Heart right ventricle (tissue), 16 donors: Measurements from ENCODE around the gene RHEB. TPM values are rescaled to one million over a fixed set of nuclear protein-coding genes. Genes with fewer than 3 reads are reported as not detected.
"Not testable (repeated sequence)": the region's sequence is repeated elsewhere in the genome, so short reads cannot be mapped to it uniquely, and the experiment has no call there.

Experiments
- ATAC-seq, 8 donors: fragments of 200-7000 bp; cut with Tn5 transposase; one replicate each; pipeline ENCODE4 v1.9.1; 2020; ENCODE audit warnings: mild to moderate bottlenecking in 8 of 8, moderate library complexity in 8 of 8, moderate number of reproducible peaks in 1 of 8
- DNase-seq, 2 donors: peaks; one replicate each; pipeline ENCODE4 v3.0.0-alpha.2; 2020
- H3K27ac ChIP-seq, 10 donors: fragments of 200-600 bp; sonication (generic) in 2 of 10; one replicate each; pipeline versions ENCODE4 v1.5.0 to v1.8.0; 2020 to 2022; ENCODE audit warnings: mild to moderate bottlenecking in 3 of 10
- H3K27me3 ChIP-seq, 7 donors: fragments of 200-600 bp; one replicate each; pipeline ENCODE4 v1.8.0; 2021 to 2022; ENCODE audit warnings: mild to moderate bottlenecking in 2 of 7
- H3K36me3 ChIP-seq, 9 donors: fragments of 200-600 bp; sonication (generic) in 1 of 9; one replicate each; pipeline versions ENCODE4 v1.5.0 to v1.8.0; 2020 to 2022; ENCODE audit warnings: mild to moderate bottlenecking in 2 of 9
- H3K4me1 ChIP-seq, 9 donors: fragments of 200-600 bp; sonication (generic) in 1 of 9; one replicate each; pipeline versions ENCODE4 v1.5.0 to v1.8.0; 2020 to 2022; ENCODE audit warnings: mild to moderate bottlenecking in 4 of 9
- H3K4me3 ChIP-seq, 10 donors: fragments of 200-600 bp; sonication (generic) in 2 of 10; one replicate each; pipeline versions ENCODE4 v1.5.0 to v1.8.0; 2020 to 2022; ENCODE audit warnings: mild to moderate bottlenecking in 7 of 10, moderate library complexity in 2 of 10
- H3K9me3 ChIP-seq, 11 donors: fragments of 200-600 bp in 10 of 11; sonication (generic) in 2 of 11; one replicate each; pipeline versions ENCODE4 v1.5.0 to v1.8.0; 2013 to 2022; ENCODE audit warnings: mild to moderate bottlenecking in 2 of 11, control low read depth in 1 of 11, moderate library complexity in 1 of 11
- WGBS, 2 donors: extraction: QIAGEN DNeasy Blood & Tissue Kit; methylation state at CpG; one replicate each; pipeline ENCODE4 v1.1.7; 2013; ENCODE audit warnings: inconsistent platforms in 1 of 2; 5-methylcytosine and 5-hydroxymethylcytosine counted together
- intact Hi-C, 10 donors: fragments of 100-400 bp; cut with DNase I; formaldehyde crosslinking; loops; one replicate each; pipeline versions ENCODE4 v1.11.1 to v1.14.2; 2022
- polyA plus RNA-seq, 2 donors: library from polyadenylated mRNA; stranded (reverse); fragments of 200-250 nt; gene quantifications; one replicate each; pipeline ENCODE4 v1.2.3, GENCODE V29; 2013
- total RNA-seq, 10 donors: library from RNA; stranded (reverse); fragmentation: NEBNext Ultra II Directional in 3 of 10; extraction: Animal tissue kit (Norgen Biotek cat#: 25700) in 3 of 10; gene quantifications; one replicate each; pipeline versions ENCODE4 v1.2.1 to v1.2.4, GENCODE V29; 2021 to 2023
- TF ChIP-seq, protein P1 (sequence below), 9 donors: fragments of 200-600 bp; sonication (generic) in 2 of 9; IDR thresholded peaks; one replicate each; pipeline versions ENCODE4 v1.5.0 to v1.8.0; 2021 to 2022; ENCODE audit warnings: antibody characterized with exemption in 9 of 9, mild to moderate bottlenecking in 5 of 9, moderate library complexity in 1 of 9
- donor health status: Arrhythmogenic right ventricular cardiomyopathy.
- donor health status: ischemic (EF 13 %, LVEDD 7.1; RV severe dilation, severe dysfunction).
- donor health status: healthy with polysubstance abuse.
- donor health status: DM: no; HTN: yes; CAD: no.
- donor health status: DM: no; HTN: no; CAD: no.
- donor health status: ischemic (EF 25% LVEDD 6.9; RV normal size, moderate dysfunction).
- donor health status: ischemic (EF 25% LVEDD 5.7; RV mildly dilated, moderate dysfunction).
- donor health status: healthy.
- donor health status: DM: yes; HTN: yes; CAD: no.
- donor health status: Ischemic cardiomyopathy.
- donor health status: ischemic (EF 35%, LVEDD 5.7; RV mildly dilated, moderate dysfunction).
- donor health status: nonischemic (EF 11% LVEDD 7.7; RV severe dilation, severe dysfunction).
- donor health status: DM: yes; HTN: yes; CAD: no.
- donor health status: PGD.
- donor health status: ischemic (EF 29% LVEDD 5.4; RV normal size, mild dysfunction).
- donor health status: nonischemic (EF 23%, LVEDD 6.1; RV moderate dilation, normal function).

Gene RHEB
- total and polyA plus RNA-seq, 12 donors = 56.0 to 174 (median 104) TPM

DNA sequence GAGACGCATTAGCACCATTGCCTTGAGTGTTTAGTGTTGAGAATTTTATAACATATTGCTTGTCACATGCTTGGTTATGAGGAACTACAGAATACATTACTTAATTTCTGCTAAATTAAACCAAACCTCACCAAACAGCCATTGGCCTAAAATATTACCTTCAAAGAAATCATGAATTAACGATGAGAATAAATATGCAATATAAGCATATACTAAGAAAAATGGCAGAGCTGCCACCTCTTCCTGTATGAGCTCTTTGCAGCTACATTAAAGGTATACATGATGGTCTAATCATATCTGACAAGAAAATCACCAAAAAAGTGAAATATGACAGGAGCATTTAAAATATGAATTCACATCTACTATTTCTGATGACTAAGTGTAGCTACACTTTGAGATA, 5.2 kb upstream of the RHEB start:
- Histone ChIP-seq H3K9me3 (peaks cover 0 to 7% (median 2%) of the 10 kb centered on the region in 11 donors), H3K4me3 (no peak overlapping the region), H3K36me3 (no peaks in the 10 kb centered on the region), H3K4me1 (peaks cover 0 to 10% (median 8%) of the 10 kb centered on the region in 9 donors), H3K27ac (no peak overlapping the region), H3K27me3 (no peaks in the 10 kb centered on the region)
- ATAC-seq = no peak
- WGBS, 2 donors = 90 to 99% methylated on average over 2 of the region's 2 CpGs
- TF ChIP-seq, protein P1, sequence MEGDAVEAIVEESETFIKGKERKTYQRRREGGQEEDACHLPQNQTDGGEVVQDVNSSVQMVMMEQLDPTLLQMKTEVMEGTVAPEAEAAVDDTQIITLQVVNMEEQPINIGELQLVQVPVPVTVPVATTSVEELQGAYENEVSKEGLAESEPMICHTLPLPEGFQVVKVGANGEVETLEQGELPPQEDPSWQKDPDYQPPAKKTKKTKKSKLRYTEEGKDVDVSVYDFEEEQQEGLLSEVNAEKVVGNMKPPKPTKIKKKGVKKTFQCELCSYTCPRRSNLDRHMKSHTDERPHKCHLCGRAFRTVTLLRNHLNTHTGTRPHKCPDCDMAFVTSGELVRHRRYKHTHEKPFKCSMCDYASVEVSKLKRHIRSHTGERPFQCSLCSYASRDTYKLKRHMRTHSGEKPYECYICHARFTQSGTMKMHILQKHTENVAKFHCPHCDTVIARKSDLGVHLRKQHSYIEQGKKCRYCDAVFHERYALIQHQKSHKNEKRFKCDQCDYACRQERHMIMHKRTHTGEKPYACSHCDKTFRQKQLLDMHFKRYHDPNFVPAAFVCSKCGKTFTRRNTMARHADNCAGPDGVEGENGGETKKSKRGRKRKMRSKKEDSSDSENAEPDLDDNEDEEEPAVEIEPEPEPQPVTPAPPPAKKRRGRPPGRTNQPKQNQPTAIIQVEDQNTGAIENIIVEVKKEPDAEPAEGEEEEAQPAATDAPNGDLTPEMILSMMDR (IDR thresholded peaks at IDR 0.05) = no peak
- intact Hi-C loops = loop anchor here in 2 of 10 donors (5.0 kb wide), 1 partner anchor 102 kb away; no protein-coding TSS in a partner anchor
- DNase-seq = no peak

DNA sequence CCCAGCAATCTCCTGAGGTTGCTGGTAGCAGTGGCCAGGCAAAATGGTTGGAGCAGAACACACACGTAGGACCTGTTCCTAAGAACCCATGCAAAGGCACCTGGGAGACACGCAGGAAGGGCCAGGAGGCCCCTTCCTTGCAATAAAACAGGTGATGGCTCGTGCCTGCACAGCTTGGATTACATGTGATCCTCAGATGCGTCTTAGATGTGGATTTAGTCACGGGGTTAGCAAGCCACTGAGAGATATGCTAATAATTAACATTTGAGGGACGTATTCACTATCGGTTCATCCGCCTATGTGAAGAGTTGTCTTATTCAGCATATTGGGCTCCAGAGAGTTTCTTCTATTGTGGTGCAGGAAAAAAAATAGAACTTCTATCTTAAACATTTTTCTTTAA, 4.6 kb upstream of the RHEB start:
- Histone ChIP-seq H3K4me1 (peaks cover 0 to 10% (median 8%) of the 10 kb centered on the region in 9 donors), H3K36me3 (no peaks in the 10 kb centered on the region), H3K27me3 (no peaks in the 10 kb centered on the region), H3K9me3 (peaks cover 0 to 2% (median 0%) of the 10 kb centered on the region in 11 donors), H3K4me3 (no peak overlapping the region), H3K27ac (no peak overlapping the region)
- DNase-seq = no peak
- WGBS, 2 donors = 91 to 92% methylated on average over 8 of the region's 8 CpGs
- intact Hi-C loops = loop anchor here in 2 of 10 donors (5.0 kb wide), 1 partner anchor 103 kb away; no protein-coding TSS in a partner anchor
- ATAC-seq = no peak
- TF ChIP-seq, protein P1 (IDR thresholded peaks at IDR 0.05) = no peak

DNA sequence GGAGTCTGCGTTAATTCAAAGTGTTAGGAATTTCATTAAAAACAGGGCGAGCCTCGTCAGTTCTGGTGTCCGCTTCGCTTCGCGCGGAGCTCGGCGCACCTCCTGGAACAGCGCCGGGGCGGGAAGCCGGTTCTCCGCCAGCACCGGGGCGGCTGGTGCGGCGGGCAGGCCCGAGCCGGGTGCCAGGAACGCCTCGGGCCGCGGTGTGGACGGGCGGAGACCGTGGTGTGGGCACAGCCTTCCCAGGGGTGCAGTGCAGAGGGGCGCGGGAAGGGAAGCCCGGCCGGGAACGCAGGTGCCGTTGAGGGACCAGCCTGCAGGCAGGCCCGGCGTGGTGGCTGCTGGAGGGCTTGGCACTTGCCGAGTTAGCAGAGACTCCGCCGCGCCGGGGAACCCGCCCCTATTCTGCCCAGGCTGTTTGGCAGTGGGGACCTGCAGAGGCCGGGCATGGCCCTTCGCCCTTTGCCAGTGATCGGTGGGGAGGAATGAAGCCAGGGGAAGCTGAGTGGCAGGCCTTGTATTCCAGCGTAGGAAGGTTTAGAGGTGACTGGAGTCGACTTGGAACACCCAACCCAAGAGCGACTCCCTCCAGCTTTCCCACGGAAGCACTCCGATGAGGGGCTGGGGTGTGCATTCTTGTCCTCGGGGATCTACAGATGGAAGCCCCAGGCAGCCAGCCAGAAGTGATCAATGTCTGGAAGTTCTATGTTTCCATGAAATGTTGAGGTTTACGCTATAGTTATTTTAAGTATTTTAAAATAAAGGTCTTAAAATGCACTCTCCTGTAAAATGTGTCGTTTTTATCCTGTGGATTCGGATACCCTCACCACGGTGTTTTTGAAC, 945 bp upstream of the RHEB start:
- Histone ChIP-seq H3K36me3 (no peaks in the 10 kb centered on the region), H3K9me3 (no peaks in the 10 kb centered on the region), H3K27ac (peak overlapping the region; percentile 20 to 99 (median 98)), H3K4me1 (peaks cover 2 to 40% (median 34%) of the 10 kb centered on the region in 9 donors), H3K4me3 (peak overlapping the region; percentile 15 to 84 (median 72)), H3K27me3 (no peaks in the 10 kb centered on the region)
- WGBS, 2 donors = 10% methylated on average over 55 of the region's 55 CpGs
- TF ChIP-seq, protein P1 (IDR thresholded peaks at IDR 0.05) = no peak
- ATAC-seq (peak in 7 of 8 donors; percentile 2 to 65 (median 9)), DNase-seq (peak; percentile 48 to 70)
- intact Hi-C loops = loop anchor here in 3 of 10 donors (2.0 to 5.0 kb wide), 2 partner anchors 60 to 107 kb away; no protein-coding TSS in a partner anchor

DNA sequence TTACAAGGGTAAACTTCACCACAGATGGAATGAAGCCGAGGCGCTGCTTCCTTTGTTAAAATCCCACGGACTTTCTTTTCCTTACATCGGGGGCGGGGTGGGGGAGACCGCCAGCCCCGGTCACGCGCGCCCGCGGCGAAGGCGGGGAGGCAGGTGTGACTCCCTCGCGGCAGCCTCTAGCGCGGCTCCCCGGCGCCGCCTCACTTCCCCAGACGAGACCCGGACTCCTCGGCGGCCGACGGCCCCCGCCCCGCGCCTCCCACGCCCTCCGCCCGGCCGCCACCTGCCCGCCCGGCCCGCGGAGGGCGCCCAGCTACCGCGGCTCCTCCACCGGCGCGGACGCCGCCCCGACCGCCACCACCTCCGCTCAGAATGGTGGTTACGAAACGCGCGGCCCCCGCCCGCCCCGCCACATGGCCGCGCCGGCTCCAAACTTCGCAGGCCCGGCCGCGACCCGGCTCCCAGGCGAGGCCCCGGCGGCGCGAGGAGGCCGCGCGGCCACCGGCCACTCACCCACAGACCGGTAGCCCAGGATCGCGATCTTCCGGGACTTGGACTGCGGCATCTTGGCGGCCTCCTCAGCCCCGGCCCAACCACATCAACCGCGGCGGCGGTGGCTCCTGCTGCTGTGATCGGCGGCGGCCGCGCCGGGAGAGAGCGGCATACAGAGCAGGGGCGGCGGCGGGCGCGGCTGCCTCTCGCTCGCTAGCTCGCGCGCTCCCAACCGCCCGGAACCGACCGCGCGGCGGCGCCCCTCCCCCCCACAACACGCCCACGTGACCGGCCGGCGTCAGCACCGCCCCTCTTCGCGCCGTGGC, 539 bp downstream of the RHEB start:
- Histone ChIP-seq H3K4me3 (peak overlapping the region; percentile 69 to 84 (median 76)), H3K27ac (peak overlapping the region; percentile 87 to 99 (median 98)), H3K4me1 (peaks cover 2 to 51% (median 43%) of the 10 kb centered on the region in 9 donors)
- DNase-seq = peak; percentile 42 to 60
- H3K9me3 ChIP-seq, H3K27me3 ChIP-seq, H3K36me3 ChIP-seq: not testable (repeated sequence)
- TF ChIP-seq, protein P1 (IDR thresholded peaks at IDR 0.05) = peak in 3 of 9 donors; percentile 14 to 33 (median 15)
- peak; percentile 77 to 90 (median 86) for ATAC-seq
- WGBS, 2 donors = 0 to 1% methylated on average over 71 to 86 of the region's 118 CpGs
- intact Hi-C loops = loop anchor here in 6 of 10 donors (5.0 to 10.0 kb wide), 3 partner anchors 42 to 57 kb away; no protein-coding TSS in a partner anchor
